T-cell (primary cell): Measurements from ENCODE around the gene FAAP100. TPM values are rescaled to one million over a fixed set of nuclear protein-coding genes. Genes with fewer than 3 reads are reported as not detected.
A peak's percentile ranks its signal among the peaks of the same experiment; 100 is the strongest.

Experiments
- ATAC-seq, 4 experiments: fragments of 200-7000 bp in 3 of 4; fragments of 150-1000 bp in 1 of 4; cut with Tn5 transposase; replicated peaks in 1 of 4; 1 replicate in 3 of 4; 2 replicates in 1 of 4; pipeline ENCODE4 v1.10.0; 2021; ENCODE audit warnings: moderate library complexity in 3 of 4, mild to moderate bottlenecking in 2 of 4, moderate number of reproducible peaks in 1 of 4
- CTCF ChIA-PET, 2 donors: fragments of 300-600 bp; sonication (Branson Sonifier 250); formaldehyde crosslinking; loops; one replicate each; lab custom pipeline; 2022; ENCODE audit warnings: antibody characterized with exemption in 2 of 2; lab: Charles Lee
- POLR2A ChIA-PET, 2 donors: fragments of 300-600 bp; sonication (Branson Sonifier 250); formaldehyde crosslinking; loops; one replicate each; lab custom pipeline; 2022; ENCODE audit warnings: antibody characterized with exemption in 2 of 2; lab: Charles Lee
- DNase-seq, 35 experiments: peaks; one replicate each; pipeline versions ENCODE4 v3.0.0 to v3.0.0-alpha.2; 2013 to 2023
- H3K27ac ChIP-seq: one replicate; pipeline ENCODE4 v1.5.1; 2013; ENCODE audit warnings: low read length
- H3K27me3 ChIP-seq, 2 experiments: replicated peaks in 1 of 2; 1 replicate in 1 of 2; 2 replicates in 1 of 2; pipeline versions ENCODE4 v1.6.1 to v1.7.0; 2013; ENCODE audit warnings: low read length in 1 of 2, mixed read lengths in 1 of 2; ENCODE audit not compliant: control insufficient read depth in 2 of 2, insufficient read depth in 2 of 2; ENCODE audit errors: extremely low read depth in 1 of 2
- H3K36me3 ChIP-seq, 2 donors: 1 replicate in 1 of 2; 2 replicates in 1 of 2; pipeline versions ENCODE4 v1.6.1 to v1.7.0; 2013; ENCODE audit warnings: low read length in 1 of 2; ENCODE audit not compliant: control insufficient read depth in 2 of 2, insufficient read depth in 1 of 2; ENCODE audit errors: extremely low read depth in 1 of 2
- H3K4me1 ChIP-seq, 2 experiments: 1 replicate in 1 of 2; 2 replicates in 1 of 2; pipeline versions ENCODE4 v1.6.1 to v1.7.0; 2013; ENCODE audit warnings: low read length in 2 of 2, mixed read lengths in 1 of 2; ENCODE audit not compliant: insufficient read depth in 2 of 2, control insufficient read depth in 1 of 2; ENCODE audit errors: extremely low read depth in 1 of 2
- H3K4me3 ChIP-seq, 2 donors: 1 replicate in 1 of 2; 2 replicates in 1 of 2; pipeline versions ENCODE4 v1.5.1 to v1.7.0; 2013; ENCODE audit warnings: mild to moderate bottlenecking in 2 of 2, low read length in 1 of 2, moderate library complexity in 1 of 2; ENCODE audit not compliant: control insufficient read depth in 1 of 2; ENCODE audit errors: extremely low read depth in 1 of 2
- H3K9me3 ChIP-seq: 2 replicates; pipeline ENCODE4 v1.7.0; 2013
- H3K27ac Mint-ChIP-seq, 2 donors: one replicate each; pipeline ENCODE4 v1.8.0; 2020 to 2021; ENCODE audit warnings: mild to moderate bottlenecking in 2 of 2, mixed read lengths in 2 of 2
- H3K27me3 Mint-ChIP-seq, 2 donors: one replicate each; pipeline ENCODE4 v1.8.0; 2021 to 2022; ENCODE audit warnings: mixed read lengths in 2 of 2
- H3K36me3 Mint-ChIP-seq: one replicate; pipeline ENCODE4 v1.8.0; 2021; ENCODE audit warnings: mixed read lengths
- H3K4me1 Mint-ChIP-seq, 3 donors: one replicate each; pipeline ENCODE4 v1.8.0; 2020 to 2022; ENCODE audit warnings: mixed read lengths in 3 of 3, mild to moderate bottlenecking in 1 of 3
- H3K4me3 Mint-ChIP-seq, 3 donors: one replicate each; pipeline ENCODE4 v1.8.0; 2020 to 2022; ENCODE audit warnings: mild to moderate bottlenecking in 3 of 3, mixed read lengths in 3 of 3, moderate library complexity in 3 of 3
- H3K9me3 Mint-ChIP-seq, 3 donors: one replicate each; pipeline ENCODE4 v1.8.0; 2020 to 2022; ENCODE audit warnings: mixed read lengths in 3 of 3
- WGBS: methylation state at CpG from one replicate; pipeline ENCODE4 v1.1.5; 2013; ENCODE audit warnings: missing lambda C conversion rate; ENCODE audit not compliant: insufficient coverage; 5-methylcytosine and 5-hydroxymethylcytosine counted together
- total RNA-seq, 35 experiments: library from RNA in 6 of 35; stranded (reverse) in 6 of 35; fragments of 120-200 nt in 1 of 35; gene quantifications; one replicate each; pipeline versions ENCODE4 v1.2.1 to v1.2.4 and lab custom pipeline; 2013 to 2026

The FAAP100 gene
- total RNA-seq, 5 donors from 2014 or later (not counting 1 experiment from before 2014, with no cell fraction given) = 31.7 to 62.1 (median 59.0) TPM

- DNase-seq = peak in 1 of 35 experiments; percentile 17
Measured at GRCh38 chr17:81551458-81552243, 502 bp downstream of the FAAP100 start.

DNA sequence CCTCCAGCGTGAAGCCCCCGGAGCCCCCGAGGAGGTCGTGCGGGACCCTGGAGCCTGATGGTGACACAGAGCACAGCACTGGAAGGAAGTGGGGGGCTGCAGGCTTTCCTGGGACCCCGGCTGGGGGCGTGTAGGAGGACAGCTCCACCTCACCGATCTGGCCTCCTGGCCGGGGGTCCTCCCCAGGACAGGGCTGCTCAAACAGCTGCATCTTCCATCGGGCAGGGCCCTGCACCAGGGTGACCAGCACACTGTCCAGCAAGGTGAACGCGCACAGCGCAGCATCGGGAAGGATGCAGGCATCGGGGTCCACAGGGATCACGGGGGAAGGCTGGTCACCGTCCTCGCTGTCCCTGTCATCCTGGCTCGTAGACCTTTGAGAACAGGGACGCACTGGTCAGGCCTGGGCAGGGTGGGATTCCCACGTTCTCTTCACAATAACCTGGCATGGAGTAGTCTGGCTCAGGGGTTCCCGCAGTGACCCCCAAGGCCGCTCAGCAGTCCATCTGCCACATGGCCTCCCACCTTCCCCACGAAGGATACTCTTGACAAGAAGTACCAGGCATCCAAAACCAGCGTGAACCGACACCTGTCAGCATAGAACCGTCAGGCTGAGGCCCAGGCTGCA, 1.2 kb downstream of the FAAP100 start:
- H3K27me3 ChIP-seq = no peaks in the 10 kb centered on the region
- Mint-ChIP-seq H3K27me3 (no peaks in the 10 kb centered on the region), H3K4me3 (peak overlapping the region; percentile 77 to 92 (median 83)), H3K36me3 (peaks cover 14% of the 10 kb centered on the region), H3K4me1 (peaks cover 25 to 36% (median 34%) of the 10 kb centered on the region in 3 donors), H3K9me3 (no peaks in the 10 kb centered on the region), H3K27ac (no peak overlapping the region)
- H3K36me3 ChIP-seq = peaks cover 21 to 30% of the 10 kb centered on the region in 2 donors
- H3K9me3 ChIP-seq = no peaks in the 10 kb centered on the region
- CTCF ChIA-PET = no interaction called here
- WGBS = 88% methylated on average over 24 of the region's 27 CpGs
- H3K4me3 ChIP-seq = peak overlapping the region; percentile 88 to 94
- ATAC-seq (no peak), DNase-seq (no peak)
- peaks cover 7 to 38% of the 10 kb centered on the region in 2 experiments for H3K4me1 ChIP-seq
- H3K27ac ChIP-seq = no peak overlapping the region
- POLR2A ChIA-PET = no interaction called here

More at GRCh38 chr17:81551458-81552243, 502 bp downstream of the FAAP100 start:
- peaks cover 8% of the 10 kb centered on the region for H3K36me3 Mint-ChIP-seq
- ATAC-seq = peak in 2 of 4 experiments; percentile 6
- H3K4me1 Mint-ChIP-seq = peaks cover 25 to 36% (median 34%) of the 10 kb centered on the region in 3 donors
- Histone ChIP-seq H3K27ac (no peak overlapping the region), H3K4me1 (peaks cover 7 to 38% of the 10 kb centered on the region in 2 experiments), H3K27me3 (no peaks in the 10 kb centered on the region), H3K4me3 (peak overlapping the region; percentile 88 to 94), H3K9me3 (no peaks in the 10 kb centered on the region), H3K36me3 (peaks cover 14 to 24% of the 10 kb centered on the region in 2 donors)
- POLR2A ChIA-PET = interaction anchor here in 1 of 2 donors (0.7 to 1.0 kb wide), 2 partner anchors 35 to 51 kb away, joined by 3 to 4 read pairs; no protein-coding TSS in a partner anchor
- H3K9me3 Mint-ChIP-seq = no peaks in the 10 kb centered on the region
- 3% methylated on average over 69 of the region's 69 CpGs for WGBS
- CTCF ChIA-PET = interaction anchor here (0.6 to 0.9 kb wide), 2 partner anchors 67 to 565 kb away, joined by 5 to 7 read pairs; no protein-coding TSS in a partner anchor
- peak overlapping the region; percentile 77 to 92 (median 83) for H3K4me3 Mint-ChIP-seq
- no peaks in the 10 kb centered on the region for H3K27me3 Mint-ChIP-seq
- H3K27ac Mint-ChIP-seq = peak overlapping the region; percentile 61 to 66

GRCh38 chr17:81550285-81550684, 1.9 kb downstream of the FAAP100 start:
- Histone ChIP-seq H3K4me3 (no peak overlapping the region), H3K27ac (no peak overlapping the region), H3K36me3 (peaks cover 28 to 36% of the 10 kb centered on the region in 2 donors), H3K9me3 (no peaks in the 10 kb centered on the region), H3K27me3 (no peaks in the 10 kb centered on the region), H3K4me1 (peaks cover 7 to 38% of the 10 kb centered on the region in 2 experiments)
- no peaks in the 10 kb centered on the region for H3K27me3 Mint-ChIP-seq
- H3K36me3 Mint-ChIP-seq = peaks cover 14% of the 10 kb centered on the region
- peaks cover 25 to 36% (median 34%) of the 10 kb centered on the region in 3 donors for H3K4me1 Mint-ChIP-seq
- no peak overlapping the region for H3K27ac Mint-ChIP-seq
- 97% methylated on average over 12 of the region's 15 CpGs for WGBS
- no peak for ATAC-seq
- H3K4me3 Mint-ChIP-seq = peak overlapping the region; percentile 77 to 92 (median 83)
- ChIA-PET POLR2A (no interaction called here), CTCF (no interaction called here)
- DNase-seq = no peak
- H3K9me3 Mint-ChIP-seq = no peaks in the 10 kb centered on the region

GRCh38 chr17:81549826-81550225, 2.3 kb downstream of the FAAP100 start:
- H3K9me3 Mint-ChIP-seq = no peaks in the 10 kb centered on the region
- Histone ChIP-seq H3K4me3 (no peak overlapping the region), H3K9me3 (no peaks in the 10 kb centered on the region), H3K27ac (no peak overlapping the region), H3K36me3 (peaks cover 32 to 38% of the 10 kb centered on the region in 2 donors), H3K27me3 (no peaks in the 10 kb centered on the region), H3K4me1 (peaks cover 7 to 38% of the 10 kb centered on the region in 2 experiments)
- no peaks in the 10 kb centered on the region for H3K27me3 Mint-ChIP-seq
- 95% methylated on average over 7 of the region's 8 CpGs for WGBS
- ATAC-seq (no peak), DNase-seq (no peak)
- peak overlapping the region; percentile 77 to 92 (median 83) for H3K4me3 Mint-ChIP-seq
- no peak overlapping the region for H3K27ac Mint-ChIP-seq
- peaks cover 25 to 36% (median 34%) of the 10 kb centered on the region in 3 donors for H3K4me1 Mint-ChIP-seq
- ChIA-PET POLR2A (no interaction called here), CTCF (no interaction called here)
- H3K36me3 Mint-ChIP-seq = peaks cover 14% of the 10 kb centered on the region

DNA sequence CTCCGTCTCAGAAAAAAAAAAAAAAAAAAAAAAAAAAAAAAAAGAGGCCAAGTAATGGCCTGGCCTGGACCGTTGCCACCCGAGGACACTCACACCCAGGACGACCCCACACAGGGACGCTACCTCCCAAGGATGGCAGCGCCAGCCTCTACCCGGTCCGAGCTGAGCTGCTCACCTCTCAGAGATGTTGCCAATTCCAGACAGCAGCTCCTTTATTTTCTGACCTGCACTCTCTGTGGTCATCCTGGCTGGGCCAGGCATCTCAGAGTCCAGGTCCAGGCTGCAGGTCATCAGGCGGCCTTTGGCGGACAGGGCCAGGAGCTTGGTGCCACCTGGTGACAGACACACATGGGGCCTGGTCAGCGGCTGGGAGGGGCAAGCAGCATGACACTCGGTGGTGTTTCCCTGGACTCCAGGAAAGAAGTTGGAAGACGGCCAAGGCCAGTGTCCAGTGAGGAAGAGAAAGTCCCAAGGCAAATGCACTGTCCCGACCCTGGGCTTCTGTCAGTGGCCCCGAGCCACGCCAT, 3.1 kb downstream of the FAAP100 start:
- no peaks in the 10 kb centered on the region for H3K9me3 ChIP-seq
- no peaks in the 10 kb centered on the region for H3K27me3 ChIP-seq
- DNase-seq = no peak
- H3K4me1 ChIP-seq = peaks cover 7 to 34% of the 10 kb centered on the region in 2 experiments
- H3K4me1 Mint-ChIP-seq = peaks cover 22 to 32% (median 30%) of the 10 kb centered on the region in 3 donors
- no peaks in the 10 kb centered on the region for H3K9me3 Mint-ChIP-seq
- peak overlapping the region; percentile 28 to 92 (median 83) for H3K4me3 Mint-ChIP-seq
- WGBS = 93% methylated on average over 14 of the region's 16 CpGs
- peaks cover 14% of the 10 kb centered on the region for H3K36me3 Mint-ChIP-seq
- CTCF ChIA-PET = no interaction called here
- H3K36me3 ChIP-seq = peaks cover 37 to 43% of the 10 kb centered on the region in 2 donors
- H3K27me3 Mint-ChIP-seq = no peaks in the 10 kb centered on the region
- no peak overlapping the region for H3K27ac ChIP-seq
- POLR2A ChIA-PET = no interaction called here
- no peak overlapping the region for H3K4me3 ChIP-seq
- no peak for ATAC-seq
- no peak overlapping the region for H3K27ac Mint-ChIP-seq

- CTCF ChIA-PET = no interaction called here
Measured at GRCh38 chr17:81547614-81547982, 4.6 kb downstream of the FAAP100 start.

More at GRCh38 chr17:81547614-81547982, 4.6 kb downstream of the FAAP100 start:
- POLR2A ChIA-PET = interaction anchor here in 1 of 2 donors (0.7 kb wide), 1 partner anchor 12 kb away, joined by 3 read pairs; no protein-coding TSS in a partner anchor
- peaks cover 42 to 57% of the 10 kb centered on the region in 2 donors for H3K36me3 ChIP-seq
- H3K27ac Mint-ChIP-seq = no peak overlapping the region
- H3K4me3 Mint-ChIP-seq = no peak overlapping the region
- peaks cover 18% of the 10 kb centered on the region for H3K36me3 Mint-ChIP-seq
- DNase-seq (no peak), ATAC-seq (no peak)
- no peaks in the 10 kb centered on the region for H3K9me3 ChIP-seq
- H3K27me3 Mint-ChIP-seq = no peaks in the 10 kb centered on the region
- H3K4me3 ChIP-seq = no peak overlapping the region
- peaks cover 13 to 22% (median 18%) of the 10 kb centered on the region in 3 donors for H3K4me1 Mint-ChIP-seq
- no peak overlapping the region for H3K27ac ChIP-seq
- WGBS = 96% methylated on average over 9 of the region's 14 CpGs
- H3K27me3 ChIP-seq = no peaks in the 10 kb centered on the region
- peaks cover 0 to 20% of the 10 kb centered on the region in 2 experiments for H3K4me1 ChIP-seq
- H3K9me3 Mint-ChIP-seq = no peaks in the 10 kb centered on the region
